BLaER1 (cell line): ENCODE measurements around the gene CCL13.

ENCODE experiments used
- H3K27ac ChIP-seq: shearing (Covaris generic); formaldehyde crosslinking; 2 replicates; pipeline ENCODE4 v1.8.1; 2022
- H3K27me3 ChIP-seq: shearing (Covaris generic); formaldehyde crosslinking; 2 replicates; pipeline ENCODE4 v1.8.1; 2022
- H3K36me3 ChIP-seq: shearing (Covaris generic); formaldehyde crosslinking; 2 replicates; pipeline ENCODE4 v1.8.1; 2022
- H3K4me1 ChIP-seq: shearing (Covaris generic); formaldehyde crosslinking; 2 replicates; pipeline ENCODE4 v1.8.1; 2022
- H3K4me2 ChIP-seq: shearing (Covaris generic); formaldehyde crosslinking; 2 replicates; pipeline ENCODE4 v1.8.1; 2022
- H3K4me3 ChIP-seq: shearing (Covaris generic); formaldehyde crosslinking; 2 replicates; pipeline ENCODE4 v1.8.1; 2022
- H3K9ac ChIP-seq: shearing (Covaris generic); formaldehyde crosslinking; 2 replicates; pipeline ENCODE4 v1.8.1; 2022
- H3K9me3 ChIP-seq: shearing (Covaris generic); formaldehyde crosslinking; 2 replicates; pipeline ENCODE4 v1.8.1; 2022
- H4K20me1 ChIP-seq: shearing (Covaris generic); formaldehyde crosslinking; 2 replicates; pipeline ENCODE4 v1.8.1; 2022
- Cebpa-rat ChIP-seq: shearing (Covaris generic); IDR thresholded peaks from 2 replicates; pipeline ENCODE4 v1.8.1; 2022

The CCL13 gene

DNA sequence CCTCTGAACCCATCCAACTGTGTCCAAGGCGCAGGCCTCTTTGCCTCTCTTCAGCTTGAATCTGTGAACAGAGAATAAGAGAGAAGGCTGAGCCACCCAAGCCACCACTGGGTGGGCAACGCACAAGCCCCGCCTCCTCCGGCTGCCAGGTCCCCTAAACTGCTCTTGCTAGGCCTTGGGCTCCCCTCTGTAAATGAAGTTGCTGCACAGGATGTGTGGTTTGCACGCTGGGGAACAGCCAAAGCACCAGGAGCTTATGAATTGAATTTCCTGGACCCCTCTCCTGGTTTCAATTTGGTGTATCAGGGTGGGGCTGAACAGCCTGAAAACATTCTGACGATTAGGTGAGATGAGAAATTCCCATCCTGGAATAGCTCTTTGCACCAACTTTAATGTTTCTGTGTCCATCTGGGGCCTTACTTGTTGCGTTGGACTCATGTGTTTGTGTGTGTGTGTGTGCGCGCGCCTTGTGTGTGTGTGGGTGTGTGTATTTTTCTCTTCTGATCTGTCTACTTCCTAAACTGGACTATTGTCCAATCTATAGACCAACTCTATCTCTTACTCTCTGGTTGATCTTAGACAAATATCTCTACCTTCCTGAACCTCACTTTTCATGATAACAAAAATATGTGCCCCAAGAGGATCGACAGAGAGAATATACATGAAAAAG lies 4.5 kb downstream of the CCL13 start:
- H4K20me1 ChIP-seq, result no peaks in the 10 kb centered on the region
- no peak for TF ChIP-seq Cebpa-rat
- H3K36me3 ChIP-seq, result no peaks in the 10 kb centered on the region
- H3K4me3 ChIP-seq, result no peak overlapping the region
- H3K4me2 ChIP-seq, result peak overlapping the region; percentile 60
- peak overlapping the region; percentile 33 for H3K27ac ChIP-seq
- H3K4me1 ChIP-seq, result peaks cover 64% of the 10 kb centered on the region
- no peaks in the 10 kb centered on the region for H3K9me3 ChIP-seq
- peak overlapping the region; percentile 18; the same call in 1 of the 2 replicates for H3K9ac ChIP-seq
- H3K27me3 ChIP-seq, result no peaks in the 10 kb centered on the region

DNA sequence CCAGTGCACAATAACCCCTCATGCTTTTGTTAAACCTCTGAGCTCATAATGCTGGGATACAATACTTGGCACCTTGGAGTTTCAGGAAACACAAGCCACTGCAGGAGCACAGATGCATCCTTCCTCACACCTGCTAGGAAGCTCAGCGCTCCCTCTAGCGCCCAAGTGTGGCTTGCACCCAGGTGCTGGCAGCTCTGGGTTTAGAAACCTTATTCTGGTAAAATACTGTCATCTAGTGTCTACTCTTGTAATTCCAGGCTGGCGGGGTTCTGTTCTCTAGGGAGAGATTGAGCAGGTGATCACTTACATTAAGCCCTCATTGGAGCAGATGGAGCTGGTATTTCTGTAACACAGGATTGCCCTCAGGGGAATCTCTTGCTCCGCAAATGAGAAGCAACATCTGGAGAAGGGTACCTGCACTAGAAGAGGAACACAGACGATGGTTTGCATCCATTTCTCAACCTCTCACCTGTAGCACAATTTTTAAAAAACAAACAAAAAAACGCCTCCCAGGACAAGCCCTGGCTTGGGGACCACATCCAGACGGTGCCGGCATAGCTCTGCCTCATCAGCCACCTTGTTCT lies 5.3 kb downstream of the CCL13 start:
- H3K4me3 ChIP-seq, result no peak overlapping the region
- no peak overlapping the region for H3K27ac ChIP-seq
- H4K20me1 ChIP-seq, result no peaks in the 10 kb centered on the region
- H3K4me1 ChIP-seq, result peaks cover 73% of the 10 kb centered on the region
- H3K4me2 ChIP-seq, result peak overlapping the region; percentile 60
- H3K27me3 ChIP-seq, result no peaks in the 10 kb centered on the region
- no peak overlapping the region for H3K9ac ChIP-seq
- no peaks in the 10 kb centered on the region for H3K36me3 ChIP-seq
- no peak for TF ChIP-seq Cebpa-rat
- no peaks in the 10 kb centered on the region for H3K9me3 ChIP-seq

DNA sequence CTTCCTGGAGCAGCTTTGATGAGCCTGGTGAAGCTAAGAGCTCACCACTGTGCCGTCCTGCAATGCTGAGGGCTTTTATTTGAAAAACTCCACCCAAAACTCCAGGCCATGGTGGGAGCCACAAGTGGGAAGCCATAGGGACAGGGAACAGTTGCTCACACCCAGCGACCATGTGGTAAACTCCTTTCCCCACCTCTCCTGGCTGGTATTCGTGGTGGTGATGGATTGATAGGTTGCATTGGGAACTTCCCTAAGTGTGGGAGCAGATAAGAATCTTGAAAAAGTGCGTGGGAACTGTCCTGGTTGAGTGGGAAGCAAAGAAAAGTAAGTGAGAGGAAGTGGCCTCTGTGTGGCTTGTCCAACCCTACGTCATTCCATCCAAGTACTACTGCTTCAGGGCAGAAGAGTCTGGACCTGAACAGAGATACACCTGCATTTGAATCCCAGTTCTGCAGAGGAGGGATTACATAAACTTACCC lies 6.9 kb downstream of the CCL13 start, which contains the start of gene CCL1:
CCL1 (minus strand) TSS at position 51 of the 479 bp plus-strand sequence. CDS start 72 bp downstream, outside the sequence.
- peak within 1 kb of the TSS; percentile 56 for H3K27ac ChIP-seq
- H3K4me1 ChIP-seq, result peaks cover 89% of the 10 kb centered on the region
- no peak for TF ChIP-seq Cebpa-rat

DNA sequence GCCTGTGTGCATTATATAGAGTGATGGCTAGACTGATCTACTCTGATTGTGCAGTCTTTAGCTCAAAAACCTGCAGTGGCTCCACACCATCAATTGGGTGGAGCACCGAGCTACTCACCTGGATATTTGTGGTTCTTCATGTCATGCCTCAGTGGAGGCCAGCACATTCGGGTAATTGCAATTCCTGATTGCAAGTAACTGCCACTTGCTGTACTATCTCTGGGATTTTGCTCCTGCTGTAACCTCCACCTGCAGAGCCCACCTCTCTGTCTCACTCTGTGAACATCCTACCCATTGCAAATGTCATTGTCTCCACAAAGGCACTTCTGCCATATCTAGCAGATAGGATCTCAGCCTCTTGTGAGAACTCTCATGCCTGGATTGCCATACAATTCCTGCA lies 8.5 kb downstream of the CCL13 start:
- Histone ChIP-seq H4K20me1 (no peaks in the 10 kb centered on the region), H3K9me3 (no peaks in the 10 kb centered on the region), H3K4me1 (peaks cover 91% of the 10 kb centered on the region), H3K36me3 (no peaks in the 10 kb centered on the region), H3K27me3 (no peaks in the 10 kb centered on the region), H3K9ac (no peak overlapping the region), H3K4me3 (no peak overlapping the region), H3K27ac (peak overlapping the region; percentile 65), H3K4me2 (peak overlapping the region; percentile 69)
- no peak for TF ChIP-seq Cebpa-rat

More for the DNA sequence above, 6.9 kb downstream of the CCL13 start, which contains the start of gene CCL1:
- H3K9ac ChIP-seq, result peak within 1 kb of the TSS; percentile 13; the same call in 1 of the 2 replicates
- H4K20me1 ChIP-seq, result no peaks in the 10 kb centered on the region
- no peaks in the 10 kb centered on the region for H3K36me3 ChIP-seq
- H3K4me3 ChIP-seq, result no peak within 1 kb of the TSS
- no peaks in the 10 kb centered on the region for H3K9me3 ChIP-seq
- H3K27me3 ChIP-seq, result no peaks in the 10 kb centered on the region
- H3K4me2 ChIP-seq, result peak within 1 kb of the TSS; percentile 69

DNA sequence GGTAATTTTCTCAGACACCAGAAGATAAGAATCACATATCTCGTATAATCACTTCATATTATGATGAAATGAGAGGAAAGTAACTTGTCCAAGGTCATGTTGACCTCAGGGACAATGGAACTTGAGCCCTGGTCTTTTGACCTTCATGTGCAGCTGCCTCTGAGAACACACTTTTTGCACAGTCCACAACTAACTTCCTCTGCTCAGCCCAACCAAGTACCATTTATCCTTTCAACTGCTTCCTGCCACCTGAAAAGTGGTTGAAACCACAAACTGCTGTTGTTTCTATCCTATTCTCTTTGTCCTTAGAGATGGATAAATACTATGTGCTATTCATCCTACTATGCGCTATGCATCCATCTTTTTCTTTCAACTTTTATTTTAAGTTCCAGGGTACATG lies 9.1 kb downstream of the CCL13 start:
- H4K20me1 ChIP-seq, result no peaks in the 10 kb centered on the region
- H3K9me3 ChIP-seq, result no peaks in the 10 kb centered on the region
- peak overlapping the region; percentile 65 for H3K27ac ChIP-seq
- H3K4me3 ChIP-seq, result no peak overlapping the region
- H3K4me1 ChIP-seq, result peaks cover 91% of the 10 kb centered on the region
- H3K4me2 ChIP-seq, result peak overlapping the region; percentile 69
- H3K27me3 ChIP-seq, result no peaks in the 10 kb centered on the region
- no peak for TF ChIP-seq Cebpa-rat
- no peak overlapping the region for H3K9ac ChIP-seq
- no peaks in the 10 kb centered on the region for H3K36me3 ChIP-seq

DNA sequence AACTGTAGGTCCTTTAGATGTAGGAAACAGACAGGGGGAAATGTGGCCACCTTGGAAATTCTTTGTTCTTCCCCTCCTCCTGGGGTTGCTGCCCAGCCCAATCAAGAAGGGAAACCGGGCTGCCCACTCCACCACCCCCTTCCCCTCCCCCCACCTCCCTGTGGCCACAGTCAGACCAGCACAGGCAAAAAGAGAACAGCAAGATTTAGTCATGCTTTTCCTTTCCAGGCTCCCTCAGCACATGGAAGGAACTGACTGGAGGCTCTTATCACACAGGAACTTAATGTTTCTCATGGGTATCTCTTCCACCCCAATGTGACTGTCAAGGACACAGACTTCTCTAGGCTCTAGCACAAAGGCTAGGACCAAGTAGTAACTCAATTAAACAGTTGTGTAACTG lies 9.7 kb downstream of the CCL13 start:
- Histone ChIP-seq H3K4me1 (peaks cover 91% of the 10 kb centered on the region), H3K4me3 (no peak overlapping the region), H3K27me3 (no peaks in the 10 kb centered on the region), H3K4me2 (peak overlapping the region; percentile 69), H3K27ac (peak overlapping the region; percentile 65), H4K20me1 (no peaks in the 10 kb centered on the region), H3K9ac (no peak overlapping the region), H3K9me3 (no peaks in the 10 kb centered on the region), H3K36me3 (no peaks in the 10 kb centered on the region)
- TF ChIP-seq Cebpa-rat, result no peak

DNA sequence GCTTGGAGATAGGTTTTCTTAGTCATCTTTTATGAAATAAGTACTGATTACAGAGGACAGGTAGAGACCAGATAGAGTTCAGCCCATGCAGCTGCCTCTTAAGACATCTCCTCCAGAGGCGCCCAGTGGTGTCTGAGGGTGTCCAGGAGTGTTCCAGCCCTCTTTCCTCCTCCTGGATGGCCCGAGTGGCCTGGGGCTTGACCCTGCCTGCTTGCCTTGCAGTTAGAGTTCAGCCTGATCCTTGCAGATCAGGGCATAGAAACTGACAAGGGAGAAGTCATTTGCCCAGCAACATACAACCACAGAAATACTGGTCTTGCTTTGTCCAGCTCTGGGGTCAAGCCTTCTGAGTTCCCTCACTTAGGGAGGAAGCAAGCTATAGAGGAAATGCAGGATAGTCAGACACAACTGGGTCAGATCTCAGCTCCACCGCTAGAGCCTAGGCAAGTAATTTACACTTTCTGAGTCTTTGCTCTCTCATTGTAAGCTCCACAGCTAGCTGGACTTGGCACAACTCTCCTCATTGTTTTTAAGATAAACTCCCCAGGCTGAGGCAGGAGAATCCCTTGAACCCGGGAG lies 10.3 kb downstream of the CCL13 start:
- H3K4me1 ChIP-seq, result peaks cover 91% of the 10 kb centered on the region
- peak overlapping the region; percentile 12; the same call in 1 of the 2 replicates for H3K9ac ChIP-seq

DNA sequence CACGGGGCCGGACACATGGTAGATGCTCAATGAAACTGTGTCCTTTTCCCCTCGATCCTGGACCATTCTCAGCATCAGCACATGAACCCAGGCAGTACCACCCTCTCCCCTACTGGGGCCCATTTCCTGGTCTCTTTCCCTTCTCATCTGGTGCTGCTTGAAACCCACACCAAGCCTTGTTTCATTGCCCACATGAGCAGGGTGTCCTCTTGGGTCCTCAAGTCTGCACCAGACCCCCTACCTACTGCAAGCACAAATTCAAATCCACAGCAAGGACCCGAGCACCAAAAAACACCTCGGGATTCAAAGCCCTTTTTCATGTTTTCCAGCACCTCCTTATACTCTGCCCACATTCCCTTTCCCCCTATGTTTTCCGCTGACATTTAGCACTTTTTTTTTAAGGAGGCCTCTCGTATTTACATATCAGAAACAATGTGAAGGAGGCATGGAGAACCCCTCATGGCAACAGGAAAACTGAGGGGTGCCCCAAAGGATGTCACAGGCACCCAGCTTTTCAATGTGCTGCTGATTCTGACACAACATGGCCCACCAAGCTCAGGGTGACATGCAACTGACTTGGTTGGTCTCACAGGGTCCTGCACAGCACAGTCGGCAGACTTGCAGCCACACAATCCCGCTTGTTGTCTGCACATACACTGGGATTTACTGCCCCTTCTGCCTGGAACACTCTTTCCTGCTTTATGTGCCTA lies 11.4 kb downstream of the CCL13 start:
- Histone ChIP-seq H3K27ac (no peak overlapping the region), H3K9me3 (no peaks in the 10 kb centered on the region), H3K4me3 (no peak overlapping the region), H3K27me3 (no peaks in the 10 kb centered on the region), H3K36me3 (no peaks in the 10 kb centered on the region), H3K4me1 (peaks cover 81% of the 10 kb centered on the region), H3K9ac (no peak overlapping the region), H3K4me2 (no peak overlapping the region), H4K20me1 (no peaks in the 10 kb centered on the region)
- TF ChIP-seq Cebpa-rat, result no peak

More for the DNA sequence above, 10.3 kb downstream of the CCL13 start:
- no peaks in the 10 kb centered on the region for H3K36me3 ChIP-seq
- H3K4me3 ChIP-seq, result no peak overlapping the region
- TF ChIP-seq Cebpa-rat, result no peak
- H3K4me2 ChIP-seq, result peak overlapping the region; percentile 69
- H3K27ac ChIP-seq, result peak overlapping the region; percentile 65
- no peaks in the 10 kb centered on the region for H4K20me1 ChIP-seq
- H3K9me3 ChIP-seq, result no peaks in the 10 kb centered on the region
- no peaks in the 10 kb centered on the region for H3K27me3 ChIP-seq

DNA sequence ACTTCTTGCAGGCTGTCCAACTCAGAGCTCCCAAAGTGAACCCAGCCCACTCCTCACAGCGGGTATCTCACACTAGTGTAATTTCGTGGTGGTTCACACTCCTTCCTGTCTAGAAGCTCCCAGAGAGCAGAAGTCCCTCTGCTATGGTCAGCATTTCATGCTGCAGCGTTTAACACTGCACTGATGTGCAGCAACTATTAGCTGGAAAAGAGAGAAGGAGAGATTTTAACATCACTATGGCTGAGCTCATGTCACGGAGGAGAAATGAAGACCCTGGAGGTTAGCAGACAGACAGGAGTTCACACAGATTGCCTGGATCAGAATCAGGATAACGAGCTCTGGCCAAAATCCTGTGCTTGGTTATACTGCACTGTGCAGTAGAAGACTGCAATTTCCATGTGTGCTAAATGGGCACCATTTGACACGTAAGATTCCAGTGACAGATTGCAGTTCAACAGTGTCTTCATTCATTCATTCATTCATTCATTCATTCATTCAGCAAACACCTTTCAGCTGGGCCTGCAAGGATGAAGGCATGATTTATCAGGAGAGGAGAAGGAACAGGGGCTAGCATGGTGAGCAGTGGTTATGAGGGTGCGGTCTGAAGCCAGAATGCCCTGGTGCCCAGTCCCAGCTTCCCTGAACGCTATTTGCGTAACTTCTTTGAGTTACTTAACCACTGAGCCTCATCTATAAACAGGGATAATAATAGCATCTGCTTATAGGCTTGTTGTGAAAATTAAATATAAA lies 12.1 kb downstream of the CCL13 start:
- H3K4me2 ChIP-seq, result no peak overlapping the region
- H4K20me1 ChIP-seq, result no peaks in the 10 kb centered on the region
- TF ChIP-seq Cebpa-rat, result 0 out of 2 replicates have a peak, but pooled peaks have one; percentile 4
- H3K9ac ChIP-seq, result no peak overlapping the region
- H3K27ac ChIP-seq, result no peak overlapping the region
- no peaks in the 10 kb centered on the region for H3K9me3 ChIP-seq
- H3K27me3 ChIP-seq, result no peaks in the 10 kb centered on the region
- H3K4me3 ChIP-seq, result no peak overlapping the region
- peaks cover 73% of the 10 kb centered on the region for H3K4me1 ChIP-seq
- no peaks in the 10 kb centered on the region for H3K36me3 ChIP-seq
